MM.1S (cell line): ENCODE measurements around the gene TP53AIP1.

Experiments
- CTCF ChIP-seq: fragments of 300-600 bp; sonication (generic); IDR thresholded peaks from 2 replicates; pipeline ENCODE4 v1.5.1; 2016; ENCODE audit warnings: antibody characterized with exemption, low read length, mixed read lengths
- EZH2 ChIP-seq: fragments of 300-600 bp; sonication (generic); optimal IDR thresholded peaks from 2 replicates; pipeline ENCODE3; 2017; ENCODE audit warnings: low read depth, mild to moderate bottlenecking, antibody characterized with exemption, low read length, mixed read lengths
- EZH2phosphoT487 ChIP-seq: fragments of 300-600 bp; sonication (generic); IDR thresholded peaks from 2 replicates; pipeline ENCODE4 v1.6.1; 2018; ENCODE audit warnings: antibody characterized with exemption, low read length

- TF ChIP-seq EZH2phosphoT487, result no peak
- TF ChIP-seq EZH2, result no peak
- TF ChIP-seq CTCF, result no peak
Observed at GRCh38 chr11:128911701-128912100, 31.0 kb downstream of the TP53AIP1 start.
